Left lung (tissue), 10 donors: ENCODE measurements around the gene FCN3. TPM values are rescaled to one million over a fixed set of nuclear protein-coding genes. Genes with fewer than 3 reads are reported as not detected.
"Not testable (repeated sequence)": the region's sequence is repeated elsewhere in the genome, so short reads cannot be mapped to it uniquely, and the experiment has no call there.

Source experiments
- ATAC-seq: fragments of 200-7000 bp; cut with Tn5 transposase; one replicate; pipeline ENCODE4 v1.9.1; 2020; ENCODE audit warnings: moderate library complexity
- DNase-seq, 4 donors: peaks; one replicate each; pipeline ENCODE4 v3.0.0-alpha.2; 2013 to 2020
- H3K27ac ChIP-seq, 2 donors: fragments of 200-600 bp; sonication (generic) in 1 of 2; one replicate each; pipeline versions ENCODE4 v1.5.0 to v1.8.0; 2020 to 2021
- H3K27me3 ChIP-seq, 2 donors: fragments of 200-600 bp; sonication (generic) in 1 of 2; one replicate each; pipeline versions ENCODE4 v1.5.0 to v1.8.0; 2020 to 2021
- H3K36me3 ChIP-seq, 2 donors: fragments of 200-600 bp; sonication (generic) in 1 of 2; one replicate each; pipeline versions ENCODE4 v1.5.0 to v1.8.0; 2020 to 2021
- H3K4me1 ChIP-seq, 2 donors: fragments of 200-600 bp; one replicate each; pipeline ENCODE4 v1.8.0; 2021
- H3K4me3 ChIP-seq, 2 donors: fragments of 200-600 bp; sonication (generic) in 1 of 2; one replicate each; pipeline versions ENCODE4 v1.5.0 to v1.8.0; 2020 to 2021; ENCODE audit warnings: mild to moderate bottlenecking in 1 of 2
- H3K9me3 ChIP-seq, 2 donors: fragments of 200-600 bp; sonication (generic) in 1 of 2; one replicate each; pipeline versions ENCODE4 v1.5.0 to v1.8.0; 2020 to 2021
- intact Hi-C, 2 donors: fragments of 100-400 bp; cut with DNase I; formaldehyde crosslinking; loops; one replicate each; pipeline versions ENCODE4 v1.11.2 to v1.14.2; 2022
- polyA plus RNA-seq, 6 donors: library from polyadenylated mRNA; unstranded; fragments of 120-200 nt; gene quantifications; one replicate each; pipeline ENCODE4 v1.2.1, GENCODE V29; 2013; ENCODE audit not compliant: insufficient read length in 6 of 6
- total RNA-seq, 2 donors: library from RNA; stranded (reverse); fragmentation: NEBNext Ultra II Directional; extraction: Animal tissue kit (Norgen Biotek cat#: 25700); gene quantifications; one replicate each; pipeline ENCODE4 v1.2.1, GENCODE V29; 2021
- TF ChIP-seq, protein P1 (sequence below), 2 donors: fragments of 200-600 bp; sonication (generic) in 1 of 2; IDR thresholded peaks; one replicate each; pipeline versions ENCODE4 v1.5.0 to v1.8.0; 2021; ENCODE audit warnings: antibody characterized with exemption in 2 of 2
- donor health status: DM: no; HTN: yes; CAD: no.
- donor health status: DM: no; HTN: no; CAD: no.

FCN3 gene
- total and polyA plus RNA-seq, 8 donors = 13.4 to 487 (median 17.9) TPM

DNA sequence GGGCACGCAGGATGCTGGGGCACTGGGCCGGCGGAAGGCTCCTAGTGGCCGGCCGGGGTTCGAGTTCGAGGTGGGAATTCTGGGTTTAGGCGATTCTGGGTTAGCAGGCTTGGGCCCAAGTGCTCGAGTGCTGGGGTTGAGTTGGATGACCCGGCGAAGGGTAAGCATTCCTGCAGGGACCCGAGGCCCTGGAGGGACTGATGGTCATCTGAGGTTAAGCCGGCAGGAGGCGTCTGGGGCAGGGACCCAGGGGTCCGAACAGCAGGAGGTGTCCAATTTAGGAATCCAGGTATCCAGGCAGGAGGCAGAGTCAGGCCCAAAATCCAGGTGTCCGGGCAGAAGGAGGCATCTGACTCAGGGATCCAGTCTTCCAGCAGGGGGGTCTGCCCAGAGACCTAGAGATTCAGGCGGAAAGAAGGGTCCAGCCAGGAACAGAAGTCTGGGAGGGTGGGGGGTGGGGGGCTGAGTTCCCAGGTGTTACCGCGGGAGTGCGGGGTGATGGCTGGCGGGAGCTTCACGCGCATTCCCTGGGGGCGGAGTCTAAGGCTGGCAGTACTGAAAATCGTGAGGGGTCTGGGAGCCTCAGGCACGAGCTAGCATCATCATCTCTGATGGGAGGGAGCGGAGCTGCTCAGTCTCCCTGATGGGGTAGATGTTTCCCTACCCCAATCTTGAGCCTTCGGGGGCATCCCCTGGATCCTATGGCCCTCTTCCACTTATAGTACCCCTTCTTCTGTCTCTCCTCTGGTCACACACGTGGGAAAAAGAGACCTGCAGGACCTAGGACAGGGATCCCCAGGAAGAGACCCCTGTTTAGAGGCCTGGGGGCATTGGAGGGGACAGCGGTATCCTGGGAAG, 18.4 kb upstream of the FCN3 start:
- Histone ChIP-seq H3K9me3 (no peaks in the 10 kb centered on the region), H3K4me3 (peak overlapping the region; percentile 32 to 50), H3K27me3 (peaks cover 0 to 15% of the 10 kb centered on the region in 2 donors), H3K4me1 (peaks cover 9 to 32% of the 10 kb centered on the region in 2 donors), H3K27ac (no peak overlapping the region), H3K36me3 (no peaks in the 10 kb centered on the region)
- intact Hi-C loops = loop anchor here (5.0 to 10.0 kb wide), 3 partner anchors 36 to 96 kb away; no protein-coding TSS in a partner anchor
- no peak for DNase-seq
- TF ChIP-seq, protein P1, sequence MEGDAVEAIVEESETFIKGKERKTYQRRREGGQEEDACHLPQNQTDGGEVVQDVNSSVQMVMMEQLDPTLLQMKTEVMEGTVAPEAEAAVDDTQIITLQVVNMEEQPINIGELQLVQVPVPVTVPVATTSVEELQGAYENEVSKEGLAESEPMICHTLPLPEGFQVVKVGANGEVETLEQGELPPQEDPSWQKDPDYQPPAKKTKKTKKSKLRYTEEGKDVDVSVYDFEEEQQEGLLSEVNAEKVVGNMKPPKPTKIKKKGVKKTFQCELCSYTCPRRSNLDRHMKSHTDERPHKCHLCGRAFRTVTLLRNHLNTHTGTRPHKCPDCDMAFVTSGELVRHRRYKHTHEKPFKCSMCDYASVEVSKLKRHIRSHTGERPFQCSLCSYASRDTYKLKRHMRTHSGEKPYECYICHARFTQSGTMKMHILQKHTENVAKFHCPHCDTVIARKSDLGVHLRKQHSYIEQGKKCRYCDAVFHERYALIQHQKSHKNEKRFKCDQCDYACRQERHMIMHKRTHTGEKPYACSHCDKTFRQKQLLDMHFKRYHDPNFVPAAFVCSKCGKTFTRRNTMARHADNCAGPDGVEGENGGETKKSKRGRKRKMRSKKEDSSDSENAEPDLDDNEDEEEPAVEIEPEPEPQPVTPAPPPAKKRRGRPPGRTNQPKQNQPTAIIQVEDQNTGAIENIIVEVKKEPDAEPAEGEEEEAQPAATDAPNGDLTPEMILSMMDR (IDR thresholded peaks at IDR 0.05) = no peak
- no peak for ATAC-seq

DNA sequence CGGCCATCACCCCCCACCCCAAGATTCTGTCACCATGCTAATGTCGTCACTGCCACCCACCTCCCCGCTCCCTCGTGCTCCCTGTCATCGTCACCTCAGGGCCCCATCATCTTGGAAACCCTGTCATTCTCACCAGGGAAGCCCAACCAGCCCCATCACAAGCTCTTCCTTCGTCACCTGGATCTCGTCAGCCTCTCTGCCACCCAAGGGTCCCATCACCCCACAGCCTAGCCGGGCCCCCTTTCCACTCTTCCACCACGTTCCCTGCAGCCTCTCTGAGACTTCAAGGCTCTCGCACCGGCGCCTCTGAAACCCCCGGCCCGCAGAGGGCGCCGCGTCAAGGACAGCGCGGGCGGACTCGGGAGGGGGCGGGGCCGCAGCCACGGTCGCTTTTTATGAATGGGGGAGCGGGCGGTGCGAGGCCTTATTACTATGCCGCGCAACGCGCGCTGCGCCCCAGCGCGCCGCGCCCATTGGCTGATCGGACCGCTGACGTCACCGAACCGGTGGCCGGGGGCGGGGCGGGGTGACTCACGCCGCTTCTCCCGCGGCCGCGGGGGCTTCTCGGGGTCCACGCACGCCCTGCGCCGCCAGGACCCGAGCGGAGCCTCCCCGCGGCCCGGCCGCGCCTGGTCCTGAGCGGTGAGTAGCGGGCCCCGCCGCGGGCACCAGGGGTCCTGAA, 17.6 kb upstream of the FCN3 start, which contains the start of gene GPR3:
GPR3 (plus strand) TSS at position 527 of the 682 bp plus-strand sequence. CDS start 1,177 bp downstream, outside the sequence.
- ATAC-seq (peak; percentile 91), DNase-seq (peak; percentile 61 to 94 (median 88))
- H3K36me3 ChIP-seq = no peaks in the 10 kb centered on the region
- peak within 1 kb of the TSS; percentile 7 to 41 for H3K27ac ChIP-seq
- TF ChIP-seq, protein P1 (IDR thresholded peaks at IDR 0.05) = no peak
- H3K4me1 ChIP-seq = peaks cover 9 to 32% of the 10 kb centered on the region in 2 donors
- H3K4me3 ChIP-seq = peak within 1 kb of the TSS; percentile 32 to 50
- no peaks in the 10 kb centered on the region for H3K9me3 ChIP-seq
- peaks cover 0 to 15% of the 10 kb centered on the region in 2 donors for H3K27me3 ChIP-seq
- intact Hi-C loops = loop anchor here (5.0 to 10.0 kb wide), 3 partner anchors 35 to 95 kb away; no protein-coding TSS in a partner anchor

DNA sequence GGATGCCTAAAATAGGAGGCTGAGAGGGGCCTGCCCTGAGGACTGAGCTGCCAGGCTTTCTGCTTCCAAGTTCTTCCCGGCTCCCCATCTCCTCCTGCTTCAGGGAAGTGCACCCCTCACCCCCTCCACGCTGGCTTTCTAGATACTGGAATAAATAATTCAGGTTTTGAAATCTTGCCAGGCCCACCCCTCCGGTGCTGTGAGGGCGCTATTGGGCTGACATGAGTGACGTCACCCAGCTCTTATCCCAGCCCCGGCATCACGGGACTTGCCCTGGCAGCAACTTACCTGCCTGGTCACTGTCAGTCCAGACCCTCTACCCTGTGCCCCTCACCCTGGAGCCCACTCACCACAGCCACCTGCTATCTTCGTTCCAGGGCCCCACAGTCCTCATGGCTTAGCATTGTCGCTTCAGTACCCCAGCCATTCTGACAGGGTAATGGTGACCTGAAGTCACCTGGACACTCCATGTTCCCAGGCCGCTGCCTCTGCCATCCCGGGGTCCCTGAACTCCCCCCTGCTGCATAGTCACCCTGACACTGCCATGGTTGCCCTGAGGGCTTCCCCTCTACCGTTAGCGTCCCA, 17.0 kb upstream of the FCN3 start:
- Histone ChIP-seq H3K9me3 (no peaks in the 10 kb centered on the region), H3K27ac (peak overlapping the region; percentile 7 to 41), H3K36me3 (no peaks in the 10 kb centered on the region), H3K4me1 (peaks cover 9 to 32% of the 10 kb centered on the region in 2 donors), H3K4me3 (peak overlapping the region in 1 of 2 donors; percentile 50), H3K27me3 (peaks cover 0 to 15% of the 10 kb centered on the region in 2 donors)
- ATAC-seq (peak; percentile 62), DNase-seq (peak in 2 of 4 donors; percentile 67 to 72)
- intact Hi-C loops = loop anchor here (5.0 to 10.0 kb wide), 3 partner anchors 34 to 94 kb away; no protein-coding TSS in a partner anchor
- TF ChIP-seq, protein P1 (IDR thresholded peaks at IDR 0.05) = no peak

DNA sequence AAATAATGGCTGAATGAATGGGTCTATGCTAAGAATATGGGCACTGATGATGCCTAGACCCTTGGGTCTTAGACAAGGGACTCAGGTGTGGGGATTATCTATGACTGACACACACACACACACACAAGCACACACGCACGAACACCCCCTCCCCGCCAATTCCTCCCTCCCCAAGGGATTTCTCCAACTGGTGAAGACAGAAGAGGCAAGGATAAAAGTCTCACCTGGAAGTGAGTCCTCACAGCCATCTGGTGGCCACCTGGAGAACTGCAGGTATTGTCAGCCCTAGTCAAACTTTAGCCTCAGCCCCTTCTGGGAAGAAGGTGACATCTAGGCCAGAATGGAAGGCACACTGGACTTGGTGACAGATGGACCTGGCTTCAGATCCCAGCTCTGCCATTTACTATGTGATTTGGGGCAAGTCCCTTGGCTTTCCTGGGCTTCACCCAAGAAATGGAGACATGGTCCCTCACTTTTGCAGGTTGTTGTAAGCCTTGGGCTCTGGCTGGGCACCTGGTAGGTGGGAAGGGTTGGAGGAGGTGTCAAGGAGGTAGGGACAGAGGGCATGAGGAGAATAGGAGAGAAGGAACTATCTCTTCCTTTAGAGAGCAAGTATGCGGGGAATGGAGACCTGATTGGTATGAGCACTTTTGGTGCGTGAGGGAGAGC, 13.8 kb upstream of the FCN3 start:
- peaks cover 0 to 15% of the 10 kb centered on the region in 2 donors for H3K27me3 ChIP-seq
- ATAC-seq = peak; percentile 60
- intact Hi-C loops = loop anchor here in 1 of 2 donors (10.0 kb wide), 1 partner anchor 284 kb away; no protein-coding TSS in a partner anchor

DNA sequence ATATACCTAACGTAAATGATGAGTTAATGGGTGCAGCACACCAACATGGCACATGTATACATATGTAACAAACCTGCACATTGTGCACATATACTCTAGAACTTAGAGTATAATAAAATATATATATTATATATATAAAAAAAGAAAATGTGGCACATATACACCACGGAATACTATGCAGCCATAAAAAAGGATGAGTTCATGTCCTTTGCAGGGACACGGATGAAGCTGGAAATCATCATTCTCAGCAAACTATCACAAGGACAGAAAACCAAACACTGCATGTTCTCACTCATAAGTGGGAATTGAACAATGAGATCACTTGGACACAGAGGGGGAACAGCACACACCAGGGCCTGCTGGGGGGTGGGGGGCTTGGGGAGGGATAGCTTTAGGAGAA, 10.2 kb upstream of the FCN3 start:
- not testable (repeated sequence) for H3K27ac ChIP-seq, ATAC-seq, H3K36me3 ChIP-seq, DNase-seq, H3K9me3 ChIP-seq, H3K4me3 ChIP-seq
- intact Hi-C loops = loop anchor here in 1 of 2 donors (10.0 kb wide), 1 partner anchor 280 kb away; no protein-coding TSS in a partner anchor
- Histone ChIP-seq H3K4me1 (peaks cover 3 to 23% of the 10 kb centered on the region in 2 donors), H3K27me3 (peaks cover 0 to 10% of the 10 kb centered on the region in 2 donors)

More for the DNA sequence above, 13.8 kb upstream of the FCN3 start:
- peak in 2 of 4 donors; percentile 49 to 66 for DNase-seq
- Histone ChIP-seq H3K4me3 (no peak overlapping the region), H3K36me3 (no peaks in the 10 kb centered on the region), H3K27ac (peak overlapping the region in 1 of 2 donors; percentile 50), H3K9me3 (no peaks in the 10 kb centered on the region), H3K4me1 (peaks cover 9 to 23% of the 10 kb centered on the region in 2 donors)
- TF ChIP-seq, protein P1 (IDR thresholded peaks at IDR 0.05) = peak; percentile 79 to 93
